ENCODE measurements around the gene MRPL58. TPM values are rescaled to one million over a fixed set of nuclear protein-coding genes. Genes with fewer than 3 reads are reported as not detected.
A peak's percentile ranks its signal among the peaks of the same experiment; 100 is the strongest.

Gene MRPL58
- total RNA-seq, 1 donor from 2014 or later: 31.8 TPM

DNA sequence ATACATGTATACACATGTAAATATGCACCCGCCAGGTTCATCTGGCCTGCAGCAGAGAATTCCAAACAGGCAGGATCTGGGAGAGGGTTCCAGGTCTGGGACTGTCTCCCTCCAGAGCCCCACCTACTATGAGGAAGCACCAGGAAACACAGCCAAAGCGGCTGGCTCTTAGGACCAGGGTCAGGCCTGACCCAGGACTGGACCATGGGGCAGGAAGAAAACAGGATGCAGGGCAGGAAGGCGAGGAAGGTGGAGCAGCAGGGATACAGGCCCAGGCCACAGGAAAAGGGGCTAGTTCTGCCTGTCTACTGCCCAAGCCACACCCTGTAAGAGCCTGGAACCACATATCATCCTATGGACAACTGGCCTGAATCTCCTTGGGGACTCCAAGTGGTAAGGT lies 42.1 kb upstream of the MRPL58 start:
- DNase-seq (no peak), ATAC-seq (ENCODE audit: low read depth) (no peak)
- H3K4me3 Mint-ChIP-seq: no peak overlapping the region
- H3K27ac Mint-ChIP-seq: no peak overlapping the region
- peaks cover 6% of the 10 kb centered on the region for H3K4me1 Mint-ChIP-seq
- CTCF ChIA-PET: interaction anchor here (5.1 kb wide), 1 partner anchor 9 kb away, joined by 37 read pairs; no protein-coding TSS in a partner anchor
- peaks cover 15% of the 10 kb centered on the region for H3K27me3 Mint-ChIP-seq
- POLR2A ChIA-PET: interaction anchor here (0.7 kb wide), 2 partner anchors 52 to 174 kb away, joined by 4 read pairs; no protein-coding TSS in a partner anchor
- TF ChIP-seq, protein P1, sequence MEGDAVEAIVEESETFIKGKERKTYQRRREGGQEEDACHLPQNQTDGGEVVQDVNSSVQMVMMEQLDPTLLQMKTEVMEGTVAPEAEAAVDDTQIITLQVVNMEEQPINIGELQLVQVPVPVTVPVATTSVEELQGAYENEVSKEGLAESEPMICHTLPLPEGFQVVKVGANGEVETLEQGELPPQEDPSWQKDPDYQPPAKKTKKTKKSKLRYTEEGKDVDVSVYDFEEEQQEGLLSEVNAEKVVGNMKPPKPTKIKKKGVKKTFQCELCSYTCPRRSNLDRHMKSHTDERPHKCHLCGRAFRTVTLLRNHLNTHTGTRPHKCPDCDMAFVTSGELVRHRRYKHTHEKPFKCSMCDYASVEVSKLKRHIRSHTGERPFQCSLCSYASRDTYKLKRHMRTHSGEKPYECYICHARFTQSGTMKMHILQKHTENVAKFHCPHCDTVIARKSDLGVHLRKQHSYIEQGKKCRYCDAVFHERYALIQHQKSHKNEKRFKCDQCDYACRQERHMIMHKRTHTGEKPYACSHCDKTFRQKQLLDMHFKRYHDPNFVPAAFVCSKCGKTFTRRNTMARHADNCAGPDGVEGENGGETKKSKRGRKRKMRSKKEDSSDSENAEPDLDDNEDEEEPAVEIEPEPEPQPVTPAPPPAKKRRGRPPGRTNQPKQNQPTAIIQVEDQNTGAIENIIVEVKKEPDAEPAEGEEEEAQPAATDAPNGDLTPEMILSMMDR (IDR thresholded peaks at IDR 0.05): no peak
- intact Hi-C loops (cut with micrococcal nuclease): loop anchor here (5.0 kb wide), 1 partner anchor 212 kb away; the partner anchor contains the start of gene SUMO2
- H3K9me3 Mint-ChIP-seq: no peaks in the 10 kb centered on the region
- no peaks in the 10 kb centered on the region for H3K36me3 Mint-ChIP-seq (ENCODE audit: low read depth)

DNA sequence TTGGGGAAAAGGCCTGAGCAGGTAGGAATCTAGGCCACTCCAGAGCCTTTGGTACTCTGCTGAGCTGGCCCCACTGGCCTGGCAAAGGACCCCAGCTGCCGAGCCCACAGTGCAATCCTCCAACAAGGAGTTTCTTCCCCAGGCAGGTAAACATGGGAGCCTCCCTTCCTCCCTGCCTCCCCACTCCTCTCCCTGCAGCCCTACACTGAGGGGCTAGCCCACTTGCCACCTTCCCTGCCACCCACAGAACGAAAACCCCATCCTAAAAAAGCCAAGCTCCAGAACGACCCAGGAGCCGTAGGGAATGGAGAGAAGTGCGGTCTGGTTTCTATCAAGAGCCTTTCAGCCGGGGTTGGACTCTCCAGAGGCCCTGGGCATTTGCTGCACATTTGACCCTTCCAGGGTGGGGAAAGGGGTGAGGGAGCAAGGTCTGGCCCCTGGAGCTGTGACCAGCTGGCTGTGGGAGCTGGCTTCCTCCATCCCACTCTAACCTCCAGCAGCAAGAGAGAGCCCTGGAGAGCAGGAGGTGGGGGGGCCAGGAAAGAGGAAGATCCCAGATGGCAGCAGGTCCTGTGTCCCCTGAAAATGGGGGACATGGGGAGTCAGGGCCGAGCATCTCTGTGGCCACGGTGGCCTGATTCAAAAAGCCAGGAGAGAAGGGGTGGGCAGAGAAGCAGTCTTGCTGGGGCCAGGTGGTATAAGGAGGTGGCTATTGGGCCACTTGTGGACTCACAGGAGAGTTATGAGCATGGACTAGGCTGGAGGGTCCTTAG lies 41.2 kb upstream of the MRPL58 start:
- Mint-ChIP-seq H3K27ac (no peak overlapping the region), H3K4me3 (peak overlapping the region; percentile 76)
- POLR2A ChIA-PET: interaction anchor here (0.6 to 3.8 kb wide), 5 partner anchors 10 to 292 kb away, joined by 3 to 24 read pairs (median 6); partner anchors contain the start of gene MRPL58

DNA sequence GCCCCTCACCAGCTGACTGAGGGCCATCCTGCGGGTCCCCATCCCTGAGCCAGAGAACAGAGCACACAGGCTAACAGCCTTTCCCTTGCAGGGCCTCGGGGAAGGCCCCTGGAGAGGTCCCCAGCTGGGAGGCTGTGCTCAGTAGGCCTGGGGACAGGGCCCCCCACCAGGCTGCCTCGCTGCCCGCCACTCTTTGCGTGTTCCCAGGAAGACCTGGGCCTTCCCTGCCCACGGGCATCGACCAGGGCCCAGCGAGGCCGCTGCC lies 40.7 kb upstream of the MRPL58 start:
- intact Hi-C loops (cut with micrococcal nuclease): loop anchor here (1.0 to 5.0 kb wide), 2 partner anchors 16 to 211 kb away; partner anchors contain the start of genes CDR2L and SUMO2
- no peaks in the 10 kb centered on the region for H3K36me3 Mint-ChIP-seq (ENCODE audit: low read depth)
- H3K27ac Mint-ChIP-seq: no peak overlapping the region
- CTCF ChIA-PET: interaction anchor here (1.0 to 5.1 kb wide), 2 partner anchors 11 to 14 kb away, joined by 3 to 37 read pairs; no protein-coding TSS in a partner anchor
- TF ChIP-seq, protein P1 (IDR thresholded peaks at IDR 0.05): no peak
- H3K9me3 Mint-ChIP-seq: no peaks in the 10 kb centered on the region
- peak overlapping the region; percentile 76 for H3K4me3 Mint-ChIP-seq
- ATAC-seq (ENCODE audit: low read depth): no peak
- peaks cover 19% of the 10 kb centered on the region for H3K27me3 Mint-ChIP-seq
- peaks cover 6% of the 10 kb centered on the region for H3K4me1 Mint-ChIP-seq
- POLR2A ChIA-PET: interaction anchor here (0.6 to 3.8 kb wide), 5 partner anchors 10 to 291 kb away, joined by 3 to 24 read pairs (median 6); partner anchors contain the start of gene MRPL58
- DNase-seq: no peak

More for the DNA sequence above, 41.2 kb upstream of the MRPL58 start:
- intact Hi-C loops (cut with micrococcal nuclease): loop anchor here (5.0 kb wide), 1 partner anchor 211 kb away; the partner anchor contains the start of gene SUMO2
- DNase-seq (no peak), ATAC-seq (ENCODE audit: low read depth) (no peak)
- Mint-ChIP-seq H3K4me1 (peaks cover 6% of the 10 kb centered on the region), H3K9me3 (no peaks in the 10 kb centered on the region), H3K36me3 (ENCODE audit: low read depth) (no peaks in the 10 kb centered on the region), H3K27me3 (peaks cover 19% of the 10 kb centered on the region)
- CTCF ChIA-PET: interaction anchor here (1.0 to 5.1 kb wide), 2 partner anchors 10 to 13 kb away, joined by 3 to 37 read pairs; no protein-coding TSS in a partner anchor
- TF ChIP-seq, protein P1 (IDR thresholded peaks at IDR 0.05): no peak

DNA sequence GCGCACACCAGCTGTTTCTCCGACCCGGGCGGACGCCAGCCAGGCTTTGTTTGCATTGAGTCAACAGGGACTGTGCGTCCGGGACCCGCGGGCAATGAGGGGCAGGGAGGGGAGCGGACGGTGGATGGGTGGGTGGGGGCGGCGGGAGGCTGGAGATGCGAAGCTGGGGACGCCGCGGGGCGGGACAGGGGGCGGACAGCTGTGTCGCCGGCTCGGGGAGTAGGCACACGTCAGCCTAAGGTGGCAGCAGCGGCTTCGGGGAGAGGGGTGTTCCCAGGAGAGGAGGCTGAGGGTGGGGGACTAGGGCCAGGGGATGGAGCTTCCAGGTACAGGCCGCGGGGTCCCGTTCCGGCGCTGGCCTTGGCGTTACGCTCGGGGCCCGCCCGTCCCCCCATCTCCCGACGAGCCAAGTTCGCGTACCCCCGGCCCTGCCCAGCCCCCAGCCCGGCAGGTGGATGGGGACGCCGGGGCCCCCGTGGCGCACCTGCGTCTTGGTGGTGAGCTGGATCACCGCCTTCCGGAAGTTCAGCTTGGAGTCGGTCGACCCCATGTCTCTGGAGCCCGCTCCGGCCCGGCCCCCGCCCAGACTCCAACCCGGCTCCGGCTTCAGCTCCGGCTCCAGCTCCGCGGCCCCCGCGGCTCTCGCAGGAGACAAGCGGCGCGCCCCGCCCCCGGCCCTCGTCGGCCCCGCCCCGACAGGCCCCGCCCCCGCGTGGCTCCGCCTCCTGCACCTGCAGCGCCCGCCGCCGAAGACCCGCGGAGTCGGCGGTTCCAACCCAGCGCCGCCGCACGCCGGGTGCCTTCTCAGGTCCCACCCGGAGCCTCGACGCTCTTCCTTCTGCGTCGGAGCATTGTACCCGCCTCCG lies 40.1 kb upstream of the MRPL58 start, which contains the start of gene HID1:
Gene HID1 (minus strand): TSS at position 653 of the 866 bp plus-strand sequence. CDS start 103 bp downstream, at position 550.
- TF ChIP-seq, protein P1 (IDR thresholded peaks at IDR 0.05): no peak
- intact Hi-C loops (cut with micrococcal nuclease): loop anchor here (1.0 to 5.0 kb wide), 2 partner anchors 15 to 210 kb away; partner anchors contain the start of genes CDR2L and SUMO2
- peak; percentile 69 for DNase-seq
- Mint-ChIP-seq H3K27me3 (peaks cover 19% of the 10 kb centered on the region), H3K9me3 (no peaks in the 10 kb centered on the region), H3K4me3 (peak within 1 kb of the TSS; percentile 76), H3K27ac (peak within 1 kb of the TSS; percentile 2), H3K36me3 (ENCODE audit: low read depth) (no peaks in the 10 kb centered on the region), H3K4me1 (peaks cover 6% of the 10 kb centered on the region)
- ChIA-PET POLR2A (interaction anchor here (0.6 to 3.8 kb wide), 8 partner anchors 11 to 291 kb away, joined by 3 to 24 read pairs (median 4); partner anchors contain the start of genes ARMC7, CDR2L and MRPL58), CTCF (interaction anchor here (0.7 to 5.1 kb wide), 3 partner anchors 11 to 16 kb away, joined by 3 to 37 read pairs (median 10); no protein-coding TSS in a partner anchor)
- peak; percentile 92 for ATAC-seq (ENCODE audit: low read depth)
